HCT116 (cell line): Measurements from ENCODE around the gene RAB31. TPM values are rescaled to one million over a fixed set of nuclear protein-coding genes. Genes with fewer than 3 reads are reported as not detected.

Experiments
- ATAC-seq: fragments of 200-7000 bp; cut with Tn5 transposase; 2 replicates; pipeline ENCODE4 v1.9.1; 2020; ENCODE audit warnings: mild to moderate bottlenecking, moderate library complexity
- BruUV-seq: library from RNA; stranded (reverse); fragments of 400-500 nt; replicated peaks from 2 replicates; lab custom pipeline; 2021; lab: Mats Ljungman, UMichigan
- CTCF ChIA-PET: fragments of 300-600 bp; sonication (Branson Sonifier 250); formaldehyde crosslinking; loops from one replicate; lab custom pipeline; 2021; ENCODE audit warnings: antibody characterized with exemption; lab: Charles Lee
- POLR2A ChIA-PET: fragments of 300-600, 350-600 bp; sonication (Branson Sonifier 250); formaldehyde crosslinking; loops from one replicate; lab custom pipeline; 2021; ENCODE audit warnings: antibody characterized with exemption; lab: Charles Lee
- RAD21 ChIA-PET, 2 experiments: fragments of 300-600 bp; sonication (Branson Sonifier 250); formaldehyde crosslinking; loops; one replicate each; lab custom pipeline; 2023; ENCODE audit warnings: low total read pairs in 2 of 2; ENCODE audit not compliant: uncharacterized antibody in 2 of 2, unreplicated experiment in 2 of 2, low non-redundant PET in 1 of 2; lab: Charles Lee
- DNase-seq: peaks from one replicate; pipeline ENCODE4 v3.0.0-alpha.2; 2010; ENCODE audit warnings: low read depth, low spot score
- H2AFZ ChIP-seq: fragments of 200-600 bp; shearing (Covaris generic), sonication (generic); 2 replicates; pipeline ENCODE4 v1.6.1; 2017; ENCODE audit warnings: low read depth, mixed run types, mixed read lengths, antibody characterized with exemption, low read length; ENCODE audit not compliant: poor library complexity, severe bottlenecking
- H3K27ac ChIP-seq: 2 replicates; pipeline ENCODE4 v1.5.1; 2012; ENCODE audit warnings: low read depth, low read length
- H3K27me3 ChIP-seq: fragments of 200-600 bp; sonication (generic); 2 replicates; pipeline ENCODE4 v1.6.1; 2016; ENCODE audit warnings: mixed run types, low read length, mixed read lengths; ENCODE audit not compliant: insufficient read depth
- H3K36me3 ChIP-seq, 2 experiments: fragments of 200-500 bp in 1 of 2; fragments of 200-600 bp in 1 of 2; sonication (Bioruptor generic) in 1 of 2; sonication (generic) in 1 of 2; 2 replicates each; pipeline versions ENCODE4 v1.5.1 to v1.6.1; 2014 to 2016; ENCODE audit warnings: low read length in 2 of 2, inconsistent platforms in 1 of 2, mixed read lengths in 1 of 2, mixed run types in 1 of 2; ENCODE audit not compliant: insufficient read depth in 2 of 2, control insufficient read depth in 1 of 2
- H3K4me1 ChIP-seq, 2 experiments: fragments of 200-600 bp in 1 of 2; sonication (generic) in 1 of 2; 2 replicates each; pipeline versions ENCODE4 v1.5.1 to v1.6.1; 2012 to 2017; ENCODE audit warnings: low read length in 2 of 2, inconsistent platforms in 1 of 2, mild to moderate bottlenecking in 1 of 2, mixed read lengths in 1 of 2, mixed run types in 1 of 2, moderate library complexity in 1 of 2; ENCODE audit not compliant: insufficient read depth in 2 of 2, control insufficient read depth in 1 of 2
- H3K4me2 ChIP-seq: fragments of 200-600 bp; sonication (generic); 2 replicates; pipeline ENCODE4 v1.6.1; 2017; ENCODE audit warnings: mixed run types, low read length, mixed read lengths
- H3K4me3 ChIP-seq, 2 experiments: fragments of 200-600 bp in 1 of 2; sonication (generic) in 1 of 2; replicated peaks in 1 of 2; 2 replicates each; pipeline ENCODE4 v1.5.1; 2011 to 2016; ENCODE audit warnings: low read length in 2 of 2, control low read depth in 1 of 2, low read depth in 1 of 2, mild to moderate bottlenecking in 1 of 2, mixed read lengths in 1 of 2, mixed run types in 1 of 2
- H3K79me2 ChIP-seq: fragments of 200-600 bp; sonication (generic); 2 replicates; pipeline ENCODE4 v1.6.1; 2017; ENCODE audit warnings: mild to moderate bottlenecking, mixed run types, low read length, moderate library complexity, mixed read lengths; ENCODE audit not compliant: insufficient read depth
- H3K9ac ChIP-seq: fragments of 200-600 bp; sonication (generic); 2 replicates; pipeline ENCODE4 v1.6.1; 2016; ENCODE audit warnings: low read length, mixed read lengths
- H3K9me2 ChIP-seq: fragments of 200-600 bp; sonication (generic), shearing (Covaris generic); 2 replicates; pipeline ENCODE4 v1.6.1; 2017; ENCODE audit warnings: mixed run types, mild to moderate bottlenecking, moderate library complexity; ENCODE audit not compliant: insufficient read depth
- H3K9me3 ChIP-seq, 2 experiments: fragments of 200-500 bp in 1 of 2; fragments of 200-600 bp in 1 of 2; sonication (Bioruptor generic) in 1 of 2; sonication (generic) in 1 of 2; 2 replicates each; pipeline ENCODE4 v1.6.1; 2014 to 2017; ENCODE audit warnings: low read length in 2 of 2, mixed read lengths in 2 of 2, inconsistent platforms in 1 of 2, low read depth in 1 of 2, mild to moderate bottlenecking in 1 of 2, mixed run types in 1 of 2, moderate library complexity in 1 of 2; ENCODE audit not compliant: control insufficient read depth in 1 of 2, insufficient read depth in 1 of 2
- H4K20me1 ChIP-seq: fragments of 200-600 bp; sonication (generic), shearing (Covaris generic); 2 replicates; pipeline ENCODE4 v1.6.1; 2017; ENCODE audit warnings: mixed run types, mild to moderate bottlenecking, moderate library complexity; ENCODE audit not compliant: insufficient read depth
- JUND ChIP-seq: IDR thresholded peaks from 2 replicates; pipeline ENCODE4 v1.6.1; 2012
- SP1 ChIP-seq: IDR thresholded peaks from 2 replicates; pipeline ENCODE4 v1.6.1; 2012; ENCODE audit warnings: low read depth
- TCF7L2 ChIP-seq: IDR thresholded peaks from 2 replicates; pipeline ENCODE4 v1.7.0; 2011; ENCODE audit warnings: borderline replicate concordance, inconsistent platforms; ENCODE audit not compliant: insufficient read depth, insufficient read length; ENCODE audit errors: extremely low read depth
- intact Hi-C: fragments of 100-400 bp; cut with micrococcal nuclease; formaldehyde crosslinking; loops from 2 replicates; pipeline ENCODE4 v1.10.0; 2022
- total RNA-seq: library from RNA; stranded (reverse); gene quantifications from one replicate; pipeline ENCODE4 v1.2.1, GENCODE V29; 2021; ENCODE audit not compliant: unreplicated experiment

RAB31 gene
- total RNA-seq, 1 experiment from 2014 or later: 46.9 TPM

DNA sequence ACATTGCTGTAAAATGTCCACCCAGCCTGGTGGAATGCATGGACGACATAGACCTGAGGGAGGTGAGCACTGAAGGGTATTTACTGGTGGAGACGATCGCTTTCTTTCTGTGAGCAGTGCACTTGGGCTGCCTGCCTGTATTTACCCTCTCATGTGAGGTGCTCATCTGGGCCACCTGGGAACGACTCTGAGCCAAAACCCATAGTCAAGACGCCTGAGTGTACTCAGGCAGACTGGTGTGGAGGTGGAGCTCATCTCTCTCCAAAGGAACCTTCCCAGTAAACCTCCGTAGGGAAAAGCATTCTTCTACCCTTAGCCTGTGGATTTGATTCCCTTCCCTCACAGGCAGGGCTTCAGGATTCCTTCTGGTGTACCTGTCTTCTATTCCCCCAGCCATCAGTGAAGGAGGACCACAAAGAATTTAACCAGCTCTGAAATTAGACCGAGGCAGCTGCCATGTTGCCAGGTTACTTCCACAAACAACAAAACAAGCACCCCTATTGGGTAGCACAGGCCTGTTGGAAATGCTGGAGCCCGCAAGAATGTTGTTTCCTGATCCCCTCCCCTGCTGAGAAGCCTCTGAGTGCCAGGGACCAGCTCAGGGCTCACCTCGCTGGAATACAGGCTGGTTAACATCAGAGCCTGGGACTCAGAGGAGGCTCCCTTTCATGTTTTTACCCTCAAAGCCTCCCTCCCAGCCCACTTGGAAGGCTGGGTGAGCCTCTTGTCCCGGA, 130.2 kb downstream of the RAB31 start:
- CTCF ChIA-PET: no interaction called here

DNA sequence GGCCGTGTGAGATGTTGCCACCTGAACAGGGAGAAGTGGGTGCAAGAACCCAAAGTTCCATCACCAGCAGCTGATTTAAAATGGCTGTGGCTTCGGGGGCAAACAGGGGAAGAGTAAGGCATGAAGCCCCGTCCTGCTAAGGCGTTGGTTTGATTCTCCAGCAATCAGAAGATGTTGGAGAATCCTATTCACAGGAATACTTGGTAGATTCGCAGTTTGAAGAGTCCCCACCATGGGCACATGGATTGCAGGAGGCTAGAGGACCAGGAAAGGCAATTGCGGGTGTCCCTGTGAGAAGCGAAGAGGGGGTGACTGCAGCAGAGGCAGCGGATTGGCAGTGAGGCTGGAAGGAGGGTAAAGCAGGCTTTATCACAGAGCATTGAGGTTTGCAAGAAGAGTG, 131.1 kb downstream of the RAB31 start:
- H3K4me1 ChIP-seq: peaks cover 33 to 34% of the 10 kb centered on the region in 2 experiments
- no peak for TF ChIP-seq SP1
- RAD21 ChIA-PET: no interaction called here
- no peaks in the 10 kb centered on the region for H3K27me3 ChIP-seq
- CTCF ChIA-PET: no interaction called here
- no peak for ATAC-seq
- H3K4me3 ChIP-seq: no peak overlapping the region
- H4K20me1 ChIP-seq: no peaks in the 10 kb centered on the region
- H3K9me2 ChIP-seq: no peaks in the 10 kb centered on the region
- H3K4me2 ChIP-seq: peak overlapping the region; percentile 55; the same call in 1 of the 2 replicates
- H3K9ac ChIP-seq: no peak overlapping the region
- POLR2A ChIA-PET: no interaction called here
- no peaks in the 10 kb centered on the region for H3K9me3 ChIP-seq
- no peak for DNase-seq
- H3K27ac ChIP-seq: peak overlapping the region; percentile 46; the same call in 1 of the 2 replicates
- intact Hi-C loops: no loop called here
- H3K36me3 ChIP-seq: no peaks in the 10 kb centered on the region
- H2AFZ ChIP-seq: no peak overlapping the region
- H3K79me2 ChIP-seq: no peaks in the 10 kb centered on the region
- BruUV-seq: no TSS peak

More for the DNA sequence above, 130.2 kb downstream of the RAB31 start:
- H3K4me3 ChIP-seq: peak overlapping the region in 1 of 2 experiments; percentile 8; a peak in 1 of 4 replicates
- TF ChIP-seq JUND: no peak
- peak; percentile 73 for TF ChIP-seq TCF7L2
- TF ChIP-seq, all 23 proteins: peak for 1
- H3K79me2 ChIP-seq: no peaks in the 10 kb centered on the region
- no peaks in the 10 kb centered on the region for H3K36me3 ChIP-seq
- ChIA-PET POLR2A (interaction anchor here (1.2 kb wide), 1 partner anchor 10 kb away, joined by 5 read pairs; no protein-coding TSS in a partner anchor), RAD21 (no interaction called here)
- no peaks in the 10 kb centered on the region for H4K20me1 ChIP-seq
- DNase-seq: peak; percentile 56
- peak overlapping the region; percentile 22 for H3K9ac ChIP-seq
- H3K4me1 ChIP-seq: peaks cover 33 to 34% of the 10 kb centered on the region in 2 experiments
- no TSS peak for BruUV-seq
- intact Hi-C loops: no loop called here
- no peaks in the 10 kb centered on the region for H3K9me2 ChIP-seq
- H3K9me3 ChIP-seq: no peaks in the 10 kb centered on the region
- H2AFZ ChIP-seq: no peak overlapping the region
- peak overlapping the region; percentile 55 for H3K4me2 ChIP-seq
- H3K27me3 ChIP-seq: no peaks in the 10 kb centered on the region
- H3K27ac ChIP-seq: peak overlapping the region; percentile 46
- ATAC-seq: peak; percentile 87
